A673 (cell line): ENCODE measurements around the gene NLGN1.

ENCODE experiments used
- CTCF ChIP-seq: fragments of 300-800, 200-600 bp; sonication (generic); conservative IDR thresholded peaks from 2 replicates; pipeline ENCODE4 v1.5.1; 2017; ENCODE audit warnings: low read depth, mild to moderate bottlenecking, antibody characterized with exemption, low read length, moderate library complexity, mixed read lengths
- EZH2 ChIP-seq: fragments of 200-600 bp; sonication (generic); IDR thresholded peaks from 2 replicates; pipeline ENCODE4 v1.6.1; 2017; ENCODE audit warnings: borderline replicate concordance, low read depth, mild to moderate bottlenecking, mixed read lengths, antibody characterized with exemption, low read length; ENCODE audit not compliant: poor library complexity, severe bottlenecking

DNA sequence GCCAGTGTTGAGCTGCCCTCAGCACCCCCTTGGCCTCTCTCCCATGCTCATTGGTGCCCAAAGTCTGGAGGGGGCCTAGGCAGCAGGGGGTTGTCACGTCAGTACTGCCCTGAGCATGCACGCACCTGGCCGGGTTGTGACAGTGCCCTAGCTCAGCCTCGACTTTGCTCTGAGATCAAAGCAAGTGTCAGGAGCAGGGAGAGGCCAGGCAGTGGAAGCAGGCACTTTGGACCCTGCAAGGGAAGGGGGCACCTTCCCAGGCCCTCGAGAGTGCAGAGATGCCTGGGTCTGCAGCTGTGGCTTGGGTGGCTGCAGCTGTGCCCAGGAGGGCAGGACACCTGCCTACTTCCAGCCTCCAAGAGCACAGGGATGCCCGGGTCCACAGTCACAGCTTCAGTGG lies 561.3 kb downstream of the NLGN1 start:
- TF ChIP-seq CTCF = no peak
- TF ChIP-seq EZH2 = no peak
